Measurements from ENCODE around the gene ADGRG3.
"Not testable (repeated sequence)": the region's sequence is repeated elsewhere in the genome, so short reads cannot be mapped to it uniquely, and the experiment has no call there.

The ADGRG3 gene

GRCh38 chr16:57722210-57722499 is 54.0 kb downstream of the ADGRG3 start:
- no peak for DNase-seq

DNA sequence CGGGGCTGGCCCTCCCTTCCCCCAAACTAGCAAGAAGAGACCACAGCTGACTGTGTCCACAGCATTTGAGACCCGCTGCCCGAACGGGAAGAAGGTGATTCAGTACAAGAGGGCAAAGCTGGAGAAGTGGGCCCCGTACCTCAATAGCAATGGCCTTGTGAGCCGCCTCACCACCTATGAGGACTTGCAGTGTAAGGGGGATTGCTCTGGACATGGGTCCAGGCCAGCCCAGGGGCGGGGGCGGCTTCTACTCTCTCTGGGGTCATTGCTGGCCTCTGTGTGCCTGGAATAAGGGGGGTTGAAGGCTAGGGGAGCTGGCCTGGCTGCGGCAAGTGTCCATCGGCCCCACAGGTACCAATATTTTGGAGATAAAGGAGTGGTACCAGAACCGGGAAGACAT is 54.5 kb downstream of the ADGRG3 start:
- DNase-seq, result no peak

GRCh38 chr16:57723170-57723569 is 55.1 kb downstream of the ADGRG3 start:
- peak; percentile 1 to 10 for DNase-seq

GRCh38 chr16:57724531-57724930 is 56.4 kb downstream of the ADGRG3 start:
- DNase-seq, result no peak

DNA sequence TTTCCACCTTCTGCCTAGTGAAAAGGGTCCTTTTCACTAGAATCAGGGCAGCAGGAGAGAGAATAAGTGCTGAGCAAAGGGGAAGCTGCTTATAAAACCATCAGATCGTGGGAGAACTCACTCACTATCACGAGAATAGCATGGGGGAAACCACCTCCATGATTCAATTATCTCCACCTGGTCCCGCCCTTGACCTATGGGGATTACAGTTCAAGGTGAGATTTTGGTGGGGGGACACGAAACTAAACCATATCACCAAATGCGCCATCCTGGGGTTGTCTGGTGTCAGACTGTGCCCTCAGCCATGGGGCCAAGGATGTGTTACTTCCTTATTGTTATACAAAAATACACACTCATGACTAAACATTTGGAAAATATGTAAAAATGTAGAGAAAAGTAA is 57.0 kb downstream of the ADGRG3 start:
- DNase-seq, result no peak

GRCh38 chr16:57725554-57725953 is 57.4 kb downstream of the ADGRG3 start:
- DNase-seq, result no peak

- no peak for DNase-seq
These were observed 57.9 kb downstream of the ADGRG3 start for GRCh38 chr16:57725976-57726375.

DNA sequence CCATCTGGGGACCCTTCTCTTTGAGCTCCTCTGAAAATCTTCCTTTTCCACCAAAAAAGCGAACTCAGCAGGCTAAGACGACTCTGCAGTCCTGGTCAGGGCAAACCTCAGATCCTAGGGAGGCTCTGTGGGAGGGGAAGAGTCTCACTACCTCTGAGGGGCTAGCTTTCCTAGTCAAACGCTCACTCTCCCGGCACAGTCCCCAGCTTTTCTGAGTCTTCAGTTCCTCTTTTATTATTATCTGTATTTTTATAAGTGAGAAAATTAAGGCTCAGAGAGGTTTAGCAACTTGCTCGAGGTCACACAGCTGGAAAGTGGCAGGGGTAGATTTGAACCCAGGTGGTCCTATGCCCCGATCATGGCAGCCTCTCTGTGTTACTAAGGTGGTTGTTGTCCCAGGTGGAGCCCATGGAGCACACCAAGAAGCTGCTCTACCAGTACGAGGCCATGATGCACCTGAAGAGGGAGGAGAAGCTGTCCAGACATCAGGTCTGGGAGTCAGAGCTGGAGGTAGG is 58.4 kb downstream of the ADGRG3 start:
- DNase-seq, result no peak

DNA sequence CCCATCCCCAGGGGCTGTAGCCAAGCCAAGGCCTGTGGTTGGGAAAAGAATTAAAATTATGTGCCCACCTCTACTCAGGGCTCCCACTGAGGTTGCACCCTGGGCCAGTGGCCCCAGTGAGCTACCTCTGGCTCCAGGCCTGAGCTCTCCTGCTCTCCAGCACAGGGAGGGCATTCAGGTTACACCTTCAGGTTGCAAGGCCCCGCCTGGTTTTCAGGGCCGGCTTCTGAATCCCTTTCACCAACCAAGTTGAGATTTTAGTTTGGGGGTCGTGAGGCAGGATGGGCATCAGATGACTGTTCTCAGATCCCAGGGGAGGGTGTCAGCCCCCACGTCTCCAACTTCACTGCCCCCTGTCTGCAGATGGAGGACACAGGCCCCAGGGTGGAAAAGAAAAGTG is 59.5 kb downstream of the ADGRG3 start:
- no peak for DNase-seq

DNA sequence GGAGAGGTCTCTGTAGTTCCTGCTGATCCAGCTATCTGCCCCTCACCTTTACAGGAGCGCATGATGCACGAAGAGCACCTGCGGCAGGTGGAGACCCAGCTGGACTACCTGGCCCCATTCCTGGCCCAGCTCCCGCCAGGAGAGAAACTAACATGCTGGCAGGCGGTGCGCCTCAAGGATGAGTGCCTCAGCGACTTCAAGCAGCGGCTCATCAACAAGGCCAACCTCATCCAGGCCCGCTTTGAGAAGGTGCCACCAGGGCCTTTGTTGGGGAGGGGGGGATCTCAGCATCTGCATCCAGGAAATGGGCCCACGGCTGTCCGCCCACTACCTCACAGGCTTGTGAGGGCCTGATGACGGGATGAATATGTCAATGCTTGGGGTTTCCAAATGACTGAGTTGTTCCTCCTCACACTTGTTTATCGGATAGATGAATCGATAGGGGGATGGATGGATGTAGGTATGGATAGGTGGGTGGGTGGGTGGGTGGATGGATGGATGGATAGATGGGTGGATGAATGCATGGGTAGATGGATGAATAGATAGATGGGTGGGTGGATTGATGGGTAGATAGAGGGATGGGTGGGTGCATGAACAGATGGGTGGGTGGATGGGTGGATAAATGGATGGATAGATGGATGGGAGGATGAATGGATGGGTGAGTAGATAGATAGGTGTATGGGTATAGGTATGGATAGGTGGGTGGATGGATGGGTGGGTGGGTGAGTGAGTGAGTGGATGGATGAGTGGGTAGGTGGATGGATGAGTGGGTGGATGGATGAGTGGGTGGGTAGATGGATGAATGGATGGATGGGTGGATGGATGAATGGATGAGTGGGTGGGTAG is 60.5 kb downstream of the ADGRG3 start:
- no peak for DNase-seq

- DNase-seq, result no peak
These were observed 61.0 kb downstream of the ADGRG3 start for GRCh38 chr16:57729182-57729484.

GRCh38 chr16:57729852-57730251 is 61.7 kb downstream of the ADGRG3 start:
- not testable (repeated sequence) for DNase-seq

GRCh38 chr16:57730771-57731730 is 62.9 kb downstream of the ADGRG3 start:
- DNase-seq, result no peak

GRCh38 chr16:57732037-57732436 is 63.9 kb downstream of the ADGRG3 start:
- DNase-seq, result no peak

- no peak for DNase-seq
These were observed 64.6 kb downstream of the ADGRG3 start for GRCh38 chr16:57732714-57733113.

- DNase-seq, result no peak
These were observed 66.3 kb downstream of the ADGRG3 start for GRCh38 chr16:57734308-57734924.

GRCh38 chr16:57734925-57735754 is 67.0 kb downstream of the ADGRG3 start:
- peak; percentile 100 for DNase-seq

- DNase-seq, result peak in 1 of 2 experiments; percentile 19
These were observed 67.8 kb downstream of the ADGRG3 start, which contains the start of gene KATNB1 for GRCh38 chr16:57735755-57736418. Gene KATNB1 (plus strand): TSS chr16:57735770. CDS start chr16:57737244, 1,474 bp downstream.

GRCh38 chr16:57736419-57737351 is 68.6 kb downstream of the ADGRG3 start:
- peak; percentile 32 to 72 for DNase-seq

- no peak for DNase-seq
These were observed 70.7 kb downstream of the ADGRG3 start for GRCh38 chr16:57738844-57739243.
